Stimulated activated CD4-positive, alpha-beta T cell treated with anti-CD3 and anti-CD28 coated beads, Interleukin-1b, Interleukin-23, amount 100 ng/mL, for 24 hours (primary cell): ENCODE measurements around the gene RCAN2.

Experiments
- DNase-seq, 4 experiments: peaks; one replicate each; pipeline ENCODE4 v3.0.0-alpha.2; 2020; ENCODE audit warnings: low read depth in 4 of 4, low spot score in 1 of 4

RCAN2 gene

GRCh38 chr6:46491628-46492547 is 639 bp upstream of the RCAN2 start:
- DNase-seq = no peak

- no peak for DNase-seq
These were observed 636 bp downstream of the RCAN2 start for GRCh38 chr6:46490425-46491200.

GRCh38 chr6:46486181-46486580 is 5.1 kb downstream of the RCAN2 start:
- DNase-seq = no peak

- no peak for DNase-seq
These were observed 7.0 kb downstream of the RCAN2 start for GRCh38 chr6:46484081-46484820.

- DNase-seq = no peak
These were observed 14.9 kb downstream of the RCAN2 start for GRCh38 chr6:46476301-46476700.

- DNase-seq = no peak
These were observed 17.4 kb downstream of the RCAN2 start for GRCh38 chr6:46473881-46474280.

GRCh38 chr6:46472243-46472642 is 19.0 kb downstream of the RCAN2 start:
- DNase-seq = no peak

- DNase-seq = no peak
These were observed 22.2 kb downstream of the RCAN2 start for GRCh38 chr6:46469021-46469420.

- DNase-seq = no peak
These were observed 22.7 kb downstream of the RCAN2 start for GRCh38 chr6:46468403-46469010.

- DNase-seq = no peak
These were observed 24.7 kb downstream of the RCAN2 start for GRCh38 chr6:46466570-46466969.

GRCh38 chr6:46465294-46466165 is 25.7 kb downstream of the RCAN2 start:
- no peak for DNase-seq

- no peak for DNase-seq
These were observed 35.0 kb downstream of the RCAN2 start for GRCh38 chr6:46456297-46456696.

GRCh38 chr6:46454691-46455090 is 36.6 kb downstream of the RCAN2 start:
- no peak for DNase-seq

- no peak for DNase-seq
These were observed 37.4 kb downstream of the RCAN2 start for GRCh38 chr6:46453741-46454316.

GRCh38 chr6:46453216-46453615 is 38.0 kb downstream of the RCAN2 start:
- no peak for DNase-seq

- no peak for DNase-seq
These were observed 38.8 kb downstream of the RCAN2 start for GRCh38 chr6:46452312-46452917.

GRCh38 chr6:46451343-46451742 is 39.9 kb downstream of the RCAN2 start:
- DNase-seq = no peak

GRCh38 chr6:46444772-46445454 is 46.3 kb downstream of the RCAN2 start:
- no peak for DNase-seq

GRCh38 chr6:46443623-46444022 is 47.6 kb downstream of the RCAN2 start:
- no peak for DNase-seq
